ENCODE measurements around the gene ZFHX2.
A peak's percentile ranks its signal among the peaks of the same experiment; 100 is the strongest.

Gene ZFHX2

GRCh38 chr14:23481362-23481970 lies 70.1 kb downstream of the ZFHX2 start:
- no peak for DNase-seq (ENCODE audit: low read depth in 2 of 3, low spot score in 2 of 3)

GRCh38 chr14:23478109-23478759 lies 73.3 kb downstream of the ZFHX2 start:
- peak in 1 of 3 experiments; percentile 14 for DNase-seq (ENCODE audit: low read depth in 2 of 3, low spot score in 2 of 3)

GRCh38 chr14:23470947-23471346 lies 80.6 kb downstream of the ZFHX2 start:
- DNase-seq (ENCODE audit: low read depth in 2 of 3, low spot score in 2 of 3), result no peak
